PC-9 (cell line): Measurements from ENCODE around the gene LRRC4C. TPM values are rescaled to one million over a fixed set of nuclear protein-coding genes. Genes with fewer than 3 reads are reported as not detected.

Experiments used
- BruUV-seq: library from RNA; stranded (reverse); fragments of 400-500 nt; replicated peaks from 2 replicates; lab custom pipeline; 2021; lab: Mats Ljungman, UMichigan
- CTCF ChIA-PET: fragments of 300-600 bp; sonication (Branson Sonifier 250); formaldehyde crosslinking; loops from one replicate; lab custom pipeline; 2022; ENCODE audit warnings: antibody characterized with exemption; lab: Charles Lee
- POLR2A ChIA-PET: fragments of 300-600 bp; sonication (Branson Sonifier 250); formaldehyde crosslinking; loops from one replicate; lab custom pipeline; 2022; ENCODE audit warnings: antibody characterized with exemption; ENCODE audit not compliant: unreplicated experiment; lab: Charles Lee
- DNase-seq, 2 experiments: peaks; one replicate each; pipeline versions ENCODE4 v3.0.0 to v3.0.0-alpha.2; 2015 to 2022; ENCODE audit warnings: mixed read lengths in 1 of 2
- H2AFZ ChIP-seq: fragments of 200-600 bp; sonication (generic); 2 replicates; pipeline ENCODE4 v1.8.1; 2017; ENCODE audit warnings: antibody characterized with exemption
- H3F3A ChIP-seq: fragments of 200-600 bp; sonication (generic); 2 replicates; pipeline ENCODE4 v1.8.1; 2017; ENCODE audit warnings: antibody characterized with exemption, mild to moderate bottlenecking, low read depth; ENCODE audit not compliant: insufficient read depth
- H3K27ac ChIP-seq: fragments of 200-600 bp; sonication (generic); 2 replicates; pipeline ENCODE4 v1.6.1; 2016; ENCODE audit warnings: mixed run types
- H3K27me3 ChIP-seq: fragments of 200-600 bp; sonication (generic); 2 replicates; pipeline ENCODE4 v1.6.1; 2016; ENCODE audit warnings: low read depth, mixed run types; ENCODE audit not compliant: insufficient read depth
- H3K36me3 ChIP-seq: fragments of 200-600 bp; sonication (generic); 2 replicates; pipeline ENCODE4 v1.6.1; 2016; ENCODE audit warnings: low read depth, mixed run types
- H3K4me1 ChIP-seq: fragments of 200-600 bp; sonication (generic); replicated peaks from 2 replicates; pipeline ENCODE4 v1.6.1; 2016; ENCODE audit warnings: mixed run types; ENCODE audit not compliant: insufficient read depth
- H3K4me2 ChIP-seq: fragments of 200-600 bp; sonication (generic); 2 replicates; pipeline ENCODE4 v1.6.1; 2017; ENCODE audit warnings: mixed run types
- H3K4me3 ChIP-seq: fragments of 200-600 bp; sonication (generic); 2 replicates; pipeline ENCODE4 v1.6.1; 2016; ENCODE audit warnings: mixed run types
- H3K79me2 ChIP-seq: fragments of 200-600 bp; sonication (generic); 2 replicates; pipeline ENCODE4 v1.6.1; 2017; ENCODE audit warnings: low read depth, mixed run types
- H3K9me2 ChIP-seq: fragments of 200-600 bp; sonication (generic); 2 replicates; pipeline ENCODE4 v1.8.1; 2017; ENCODE audit warnings: mild to moderate bottlenecking; ENCODE audit not compliant: insufficient read depth
- H3K9me3 ChIP-seq: fragments of 200-600 bp; sonication (generic); 2 replicates; pipeline ENCODE4 v1.8.1; 2016; ENCODE audit warnings: low read depth; ENCODE audit not compliant: insufficient read depth
- H4K20me1 ChIP-seq: fragments of 200-600 bp; sonication (generic); 2 replicates; pipeline ENCODE4 v1.8.1; 2017; ENCODE audit not compliant: insufficient read depth
- CTCF ChIP-seq: fragments of 200-600 bp; sonication (generic); conservative IDR thresholded peaks from 2 replicates; pipeline ENCODE4 v1.6.1; 2017; ENCODE audit warnings: mixed run types, antibody characterized with exemption, mild to moderate bottlenecking, moderate library complexity
- EZH2 ChIP-seq: fragments of 200-600 bp; sonication (generic); IDR thresholded peaks from 2 replicates; pipeline ENCODE4 v1.8.0; 2017; ENCODE audit warnings: antibody characterized with exemption, low read depth
- intact Hi-C: fragments of 100-400 bp; cut with micrococcal nuclease; formaldehyde crosslinking; loops from one replicate; pipeline ENCODE4 v1.10.0; 2022; ENCODE audit not compliant: unreplicated experiment
- total RNA-seq: library from RNA; stranded (reverse); gene quantifications from 2 replicates; pipeline ENCODE4 v1.2.3, GENCODE V29; 2021

The LRRC4C gene
- total RNA-seq, 1 experiment from 2014 or later = not detected

DNA sequence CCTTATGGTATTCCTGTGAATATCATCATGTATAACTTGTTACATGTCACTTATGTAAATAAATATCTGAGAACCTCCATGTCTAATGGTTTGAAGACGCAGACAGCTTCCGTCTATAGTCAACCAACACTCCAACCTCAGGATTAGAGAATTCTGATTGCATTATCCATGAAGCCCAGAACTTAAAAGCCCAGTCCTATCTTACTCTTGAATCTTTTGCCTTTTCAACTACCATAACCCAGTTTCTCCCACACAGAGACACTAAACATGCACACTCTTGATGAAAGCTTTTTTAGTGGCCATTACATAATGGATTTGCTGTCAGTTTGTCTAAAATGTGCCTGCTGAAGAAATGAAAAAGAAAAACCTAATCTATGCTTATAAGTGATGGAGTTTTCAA is 1219.2 kb downstream of the LRRC4C start:
- Histone ChIP-seq H3K36me3 (no peaks in the 10 kb centered on the region), H3K79me2 (no peaks in the 10 kb centered on the region), H2AFZ (no peak overlapping the region), H3K4me3 (no peak overlapping the region), H3K27ac (no peak overlapping the region), H3K9me3 (no peaks in the 10 kb centered on the region), H3F3A (no peaks in the 10 kb centered on the region), H3K9me2 (no peaks in the 10 kb centered on the region), H3K4me1 (no peaks in the 10 kb centered on the region), H3K27me3 (no peaks in the 10 kb centered on the region; the same call in 1 of the 2 replicates), H3K4me2 (no peak overlapping the region), H4K20me1 (no peaks in the 10 kb centered on the region)
- no TSS peak for BruUV-seq
- ChIA-PET POLR2A (no interaction called here), CTCF (no interaction called here)
- intact Hi-C loops = no loop called here
- no peak for TF ChIP-seq CTCF
- no peak for TF ChIP-seq EZH2
- DNase-seq = no peak

DNA sequence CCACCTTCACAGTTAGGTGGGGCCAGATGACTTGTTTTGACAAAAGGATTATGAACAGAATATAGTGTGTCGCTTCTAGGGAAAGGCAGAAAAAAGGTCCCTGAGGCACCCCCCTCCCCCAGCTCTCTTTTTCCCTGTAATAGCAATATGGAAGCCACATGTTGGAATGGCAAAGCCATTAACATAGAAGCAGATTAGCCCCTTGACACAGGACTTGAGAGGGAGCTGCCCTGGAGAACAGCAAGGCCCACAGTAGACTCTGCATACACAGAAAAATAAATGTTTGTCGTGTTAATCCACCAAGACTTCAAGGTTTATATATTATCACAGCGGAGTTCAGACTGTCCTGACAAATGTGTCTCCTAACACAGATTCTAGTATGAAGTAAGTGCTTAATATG is 1222.9 kb downstream of the LRRC4C start:
- H3K36me3 ChIP-seq = no peaks in the 10 kb centered on the region
- TF ChIP-seq CTCF (no peak), EZH2 (no peak)
- no peaks in the 10 kb centered on the region for H3K9me2 ChIP-seq
- no peaks in the 10 kb centered on the region for H3K4me1 ChIP-seq
- no peaks in the 10 kb centered on the region for H3K9me3 ChIP-seq
- BruUV-seq = no TSS peak
- no peaks in the 10 kb centered on the region for H3F3A ChIP-seq
- ChIA-PET CTCF (no interaction called here), POLR2A (no interaction called here)
- intact Hi-C loops = no loop called here
- no peak overlapping the region for H3K4me2 ChIP-seq
- no peaks in the 10 kb centered on the region for H4K20me1 ChIP-seq
- H3K79me2 ChIP-seq = no peaks in the 10 kb centered on the region
- no peak overlapping the region for H3K4me3 ChIP-seq
- no peak overlapping the region for H3K27ac ChIP-seq
- no peak for DNase-seq
- no peak overlapping the region for H2AFZ ChIP-seq
- no peaks in the 10 kb centered on the region for H3K27me3 ChIP-seq

DNA sequence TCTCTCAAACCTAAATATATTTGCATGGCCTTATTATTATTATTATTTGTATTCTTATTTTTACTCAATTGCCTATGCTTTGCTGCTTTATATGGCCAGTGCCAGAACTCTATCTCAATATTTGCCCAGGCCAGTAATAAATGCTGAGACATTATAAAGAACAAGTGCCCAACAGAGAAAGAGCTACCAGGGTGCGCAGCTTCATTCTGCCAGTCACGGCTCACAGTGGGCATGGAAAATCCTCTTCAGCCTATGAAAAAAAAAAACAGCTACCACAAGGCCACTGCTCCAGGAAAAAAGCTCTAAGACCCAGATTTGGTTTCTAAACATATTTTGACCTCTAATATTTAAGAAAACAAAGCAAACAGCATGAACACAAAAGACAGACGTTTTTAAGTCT is 1223.6 kb downstream of the LRRC4C start:
- no TSS peak for BruUV-seq
- ChIA-PET CTCF (no interaction called here), POLR2A (no interaction called here)

More for the DNA sequence above, 1223.6 kb downstream of the LRRC4C start:
- H3K27ac ChIP-seq = no peak overlapping the region
- no peaks in the 10 kb centered on the region for H3K4me1 ChIP-seq
- no peak overlapping the region for H2AFZ ChIP-seq
- H4K20me1 ChIP-seq = no peaks in the 10 kb centered on the region
- TF ChIP-seq CTCF (no peak), EZH2 (no peak)
- H3K4me2 ChIP-seq = no peak overlapping the region
- H3F3A ChIP-seq = no peaks in the 10 kb centered on the region
- no peaks in the 10 kb centered on the region for H3K9me2 ChIP-seq
- no peaks in the 10 kb centered on the region for H3K27me3 ChIP-seq
- no peaks in the 10 kb centered on the region for H3K9me3 ChIP-seq
- no peak for DNase-seq
- H3K79me2 ChIP-seq = no peaks in the 10 kb centered on the region
- H3K4me3 ChIP-seq = no peak overlapping the region
- intact Hi-C loops = no loop called here
- H3K36me3 ChIP-seq = no peaks in the 10 kb centered on the region
